SK-N-SH (cell line): ENCODE results near the gene IQSEC3. TPM values are rescaled to one million over a fixed set of nuclear protein-coding genes. Genes with fewer than 3 reads are reported as not detected.
A peak's percentile ranks its signal among the peaks of the same experiment; 100 is the strongest.

Source experiments
- CTCF ChIA-PET: fragments of 300-600, 350-600 bp; formaldehyde crosslinking; extraction: SDS; loops from one replicate; lab custom pipeline; 2021; lab: Yijun Ruan, JAX
- POLR2A ChIA-PET: fragments of 350-600 bp; sonication (Branson Sonifier 250); formaldehyde crosslinking; extraction: SDS; loops from one replicate; lab custom pipeline; 2020; ENCODE audit warnings: antibody characterized with exemption, inconsistent platforms; lab: Yijun Ruan, JAX
- DNase-seq: peaks from one replicate; pipeline ENCODE4 v3.0.0; 2012
- H2AFZ ChIP-seq: fragments of 200-600 bp; sonication (generic); 2 replicates; pipeline ENCODE4 v1.8.1; 2016; ENCODE audit warnings: antibody characterized with exemption, mild to moderate bottlenecking, low read depth
- H3F3A ChIP-seq: fragments of 200-600 bp; sonication (generic); replicated peaks from 2 replicates; pipeline ENCODE3; 2016; ENCODE audit warnings: antibody characterized with exemption, mild to moderate bottlenecking; ENCODE audit not compliant: insufficient read depth
- H3K27ac ChIP-seq, 2 experiments: fragments of 200-500 bp in 1 of 2; fragments of 200-600 bp in 1 of 2; sonication (Bioruptor generic) in 1 of 2; sonication (generic), shearing (Covaris generic) in 1 of 2; 2 replicates each; pipeline versions ENCODE4 v1.5.1 to v1.6.1; 2014 to 2016; ENCODE audit warnings: low read depth in 2 of 2, inconsistent platforms in 1 of 2, low read length in 1 of 2, mild to moderate bottlenecking in 1 of 2, mixed read lengths in 1 of 2
- H3K27me3 ChIP-seq: fragments of 200-600 bp; sonication (generic), shearing (Covaris generic); 2 replicates; pipeline ENCODE4 v1.6.1; 2016; ENCODE audit warnings: mixed run types; ENCODE audit not compliant: insufficient read depth
- H3K36me3 ChIP-seq, 2 experiments: fragments of 200-500 bp in 1 of 2; fragments of 200-600 bp in 1 of 2; sonication (Bioruptor generic) in 1 of 2; sonication (generic) in 1 of 2; replicated peaks in 1 of 2; 2 replicates each; pipeline versions ENCODE3 to v1.5.1; 2014 to 2016; ENCODE audit warnings: low read length in 1 of 2, mild to moderate bottlenecking in 1 of 2; ENCODE audit not compliant: insufficient read depth in 2 of 2, control insufficient read depth in 1 of 2
- H3K4me1 ChIP-seq, 2 experiments: fragments of 200-500 bp in 1 of 2; fragments of 200-600 bp in 1 of 2; sonication (Bioruptor generic) in 1 of 2; sonication (generic), shearing (Covaris generic) in 1 of 2; 2 replicates each; pipeline versions ENCODE4 v1.5.1 to v1.6.1; 2014 to 2016; ENCODE audit warnings: low read depth in 1 of 2, low read length in 1 of 2, mixed run types in 1 of 2; ENCODE audit not compliant: insufficient read depth in 2 of 2, control insufficient read depth in 1 of 2
- H3K4me2 ChIP-seq: fragments of 200-600 bp; sonication (generic), shearing (Covaris generic); 2 replicates; pipeline ENCODE4 v1.6.1; 2017; ENCODE audit warnings: mixed run types
- H3K4me3 ChIP-seq, 2 experiments: fragments of 200-500 bp in 1 of 2; fragments of 200-600 bp in 1 of 2; sonication (Bioruptor generic) in 1 of 2; sonication (generic), shearing (Covaris generic) in 1 of 2; 2 replicates each; pipeline versions ENCODE4 v1.5.1 to v1.8.1; 2014 to 2016; ENCODE audit warnings: low read depth in 2 of 2, inconsistent platforms in 1 of 2, low read length in 1 of 2, mild to moderate bottlenecking in 1 of 2, mixed read lengths in 1 of 2, moderate library complexity in 1 of 2
- H3K79me2 ChIP-seq: fragments of 200-600 bp; sonication (generic); 2 replicates; pipeline ENCODE4 v1.8.1; 2017; ENCODE audit warnings: mild to moderate bottlenecking; ENCODE audit not compliant: insufficient read depth
- H3K9ac ChIP-seq: fragments of 200-600 bp; sonication (generic); 2 replicates; pipeline ENCODE4 v1.6.1; 2017; ENCODE audit warnings: mixed run types
- H3K9me2 ChIP-seq: fragments of 200-600 bp; sonication (generic); 2 replicates; pipeline ENCODE4 v1.6.1; 2017; ENCODE audit warnings: mixed run types
- H3K9me3 ChIP-seq: fragments of 200-600 bp; sonication (generic); 2 replicates; pipeline ENCODE4 v1.6.1; 2017; ENCODE audit warnings: mixed run types, mild to moderate bottlenecking, moderate library complexity
- H4K20me1 ChIP-seq: fragments of 200-600 bp; sonication (generic); 2 replicates; pipeline ENCODE4 v1.6.1; 2017; ENCODE audit warnings: mild to moderate bottlenecking, mixed run types; ENCODE audit not compliant: insufficient read depth
- CHD2 ChIP-seq: fragments of 150-350 bp; IDR thresholded peaks from 2 replicates; pipeline ENCODE4 v1.6.1; 2018; ENCODE audit warnings: low read length; ENCODE audit not compliant: partially characterized antibody
- FOSL2 ChIP-seq: IDR thresholded peaks from 2 replicates; pipeline ENCODE4 v1.4.0; 2012; ENCODE audit warnings: low read depth, mild to moderate bottlenecking, moderate library complexity, borderline replicate concordance
- FOXM1 ChIP-seq: IDR thresholded peaks from 2 replicates; pipeline ENCODE4 v1.4.0; 2012; ENCODE audit warnings: low read depth, mild to moderate bottlenecking
- GABPA ChIP-seq: IDR thresholded peaks from 2 replicates; pipeline ENCODE4 v1.4.0; 2012; ENCODE audit warnings: low read depth, mild to moderate bottlenecking
- MAX ChIP-seq: IDR thresholded peaks from 2 replicates; pipeline ENCODE4 v1.4.0; 2012; ENCODE audit warnings: low read depth
- NFIC ChIP-seq: IDR thresholded peaks from 2 replicates; pipeline ENCODE4 v1.4.0; 2012; ENCODE audit warnings: borderline replicate concordance
- NRF1 ChIP-seq: IDR thresholded peaks from 2 replicates; pipeline ENCODE4 v1.6.1; 2012; ENCODE audit warnings: low read depth, mild to moderate bottlenecking, low read length
- RAD21 ChIP-seq: IDR thresholded peaks from 2 replicates; pipeline ENCODE4 v1.6.1; 2012; ENCODE audit warnings: mild to moderate bottlenecking, low read length
- RCOR1 ChIP-seq: fragments of 150-350 bp; IDR thresholded peaks from 2 replicates; pipeline ENCODE4 v1.6.1; 2017; ENCODE audit warnings: antibody characterized with exemption, low read length
- REST ChIP-seq: IDR thresholded peaks from 2 replicates; pipeline ENCODE4 v1.6.1; 2012; ENCODE audit warnings: mild to moderate bottlenecking, low read depth, low read length, moderate library complexity
- SIN3A ChIP-seq: IDR thresholded peaks from 2 replicates; pipeline ENCODE4 v1.6.1; 2012; ENCODE audit warnings: low read depth, mild to moderate bottlenecking, low read length, moderate library complexity, borderline replicate concordance
- TAF1 ChIP-seq: IDR thresholded peaks from 2 replicates; pipeline ENCODE4 v1.6.1; 2012; ENCODE audit warnings: low read depth, mild to moderate bottlenecking, low read length, moderate library complexity, borderline replicate concordance
- TCF12 ChIP-seq: IDR thresholded peaks from 2 replicates; pipeline ENCODE4 v1.4.0; 2012
- USF1 ChIP-seq: IDR thresholded peaks from 2 replicates; pipeline ENCODE4 v1.4.0; 2012; ENCODE audit warnings: low read depth, borderline replicate concordance
- whole genome bisulfite sequencing: methylation state at CpG from one replicate; pipeline ENCODE4 v1.1.6; 2017; ENCODE audit warnings: low lambda C conversion rate; 5-methylcytosine and 5-hydroxymethylcytosine counted together
- polyA plus RNA-seq, 3 experiments: library from polyadenylated mRNA; depleted of rRNA; stranded (reverse); fragments of >200 nt; gene quantifications; 2 replicates each; pipeline ENCODE4 v1.2.3, GENCODE V29; 2012

Gene IQSEC3
- polyA plus RNA-seq, 1 of the 3 experiments (the other 2 are of a cell fraction), result 0.02 TPM

GRCh38 chr12:212715-213526 is 146.4 kb downstream of the IQSEC3 start:
- Histone ChIP-seq H3K4me1 (peaks cover 0 to 6% of the 10 kb centered on the region in 2 experiments; a peak in 1 of 4 replicates), H3K36me3 (no peaks in the 10 kb centered on the region), H4K20me1 (no peaks in the 10 kb centered on the region), H2AFZ (no peak overlapping the region), H3K9me3 (no peaks in the 10 kb centered on the region), H3K79me2 (no peaks in the 10 kb centered on the region), H3K4me3 (no peak overlapping the region), H3K27me3 (peaks cover 6% of the 10 kb centered on the region; the same call in 1 of the 2 replicates), H3K4me2 (no peak overlapping the region), H3K9me2 (no peaks in the 10 kb centered on the region), H3K9ac (no peak overlapping the region), H3F3A (no peaks in the 10 kb centered on the region), H3K27ac (no peak overlapping the region)
- CTCF ChIA-PET, result interaction anchor here (1.1 to 1.6 kb wide), 4 partner anchors 8 to 104 kb away, joined by 3 to 9 read pairs (median 4); no protein-coding TSS in a partner anchor
- TF ChIP-seq SIN3A (no peak), CHD2 (no peak), RCOR1 (no peak), FOSL2 (no peak), NFIC (no peak), TCF12 (no peak), GABPA (no peak), NRF1 (no peak), REST (no peak), RAD21 (no peak), TAF1 (no peak), FOXM1 (no peak), MAX (no peak), USF1 (no peak)
- POLR2A ChIA-PET, result no interaction called here
- peak; percentile 50 for DNase-seq
- WGBS, result 57% methylated on average over 20 of the region's 22 CpGs
